Common myeloid progenitor, CD34-positive (primary cell): ENCODE data around the gene POC1A.

Experiments
- CTCF ChIA-PET: fragments of 350-600 bp; sonication (Branson Sonifier 250); formaldehyde crosslinking; loops from one replicate; lab custom pipeline; 2021; ENCODE audit warnings: antibody characterized with exemption; lab: Charles Lee
- POLR2A ChIA-PET: fragments of 350-600 bp; sonication (Branson Sonifier 250); formaldehyde crosslinking; loops from one replicate; lab custom pipeline; 2021; ENCODE audit warnings: antibody characterized with exemption; lab: Charles Lee
- DNase-seq, 3 donors: peaks; one replicate each; pipeline versions ENCODE4 v3.0.0 to v3.0.0-alpha.2; 2013
- H3K27ac ChIP-seq, 2 experiments: 1 replicate in 1 of 2; 2 replicates in 1 of 2; pipeline ENCODE4 v1.7.0; 2013; ENCODE audit warnings: inconsistent platforms in 2 of 2, low read length in 2 of 2, mild to moderate bottlenecking in 2 of 2, low read depth in 1 of 2, moderate library complexity in 1 of 2; ENCODE audit not compliant: severe bottlenecking in 2 of 2, insufficient read depth in 1 of 2, poor library complexity in 1 of 2
- H3K27me3 ChIP-seq, 5 experiments: replicated peaks in 2 of 5; 1 replicate in 3 of 5; 2 replicates in 2 of 5; pipeline versions ENCODE4 v1.6.1 to v1.7.0; 2013; ENCODE audit warnings: low read length in 4 of 5, mild to moderate bottlenecking in 2 of 5, moderate library complexity in 2 of 5, inconsistent platforms in 1 of 5; ENCODE audit not compliant: insufficient read depth in 5 of 5, control insufficient read depth in 4 of 5
- H3K36me3 ChIP-seq, 4 experiments: 1 replicate in 2 of 4; 2 replicates in 2 of 4; pipeline versions ENCODE4 v1.6.1 to v1.7.0; 2013; ENCODE audit warnings: low read length in 3 of 4, control low read depth in 1 of 4, mild to moderate bottlenecking in 1 of 4; ENCODE audit not compliant: control insufficient read depth in 4 of 4, insufficient read depth in 4 of 4
- H3K4me1 ChIP-seq, 4 experiments: 1 replicate in 3 of 4; 2 replicates in 1 of 4; pipeline versions ENCODE4 v1.6.1 to v1.7.1; 2013; ENCODE audit warnings: low read length in 3 of 4, mild to moderate bottlenecking in 3 of 4, control low read depth in 1 of 4, inconsistent platforms in 1 of 4, moderate library complexity in 1 of 4; ENCODE audit not compliant: control insufficient read depth in 4 of 4, insufficient read depth in 4 of 4; ENCODE audit errors: control extremely low read depth in 1 of 4
- H3K4me3 ChIP-seq, 7 experiments: 1 replicate in 4 of 7; 2 replicates in 3 of 7; pipeline versions ENCODE4 v1.5.1 to v1.7.0; 2013; ENCODE audit warnings: mild to moderate bottlenecking in 7 of 7, low read length in 6 of 7, moderate library complexity in 6 of 7, inconsistent platforms in 2 of 7, low read depth in 2 of 7, control low read depth in 1 of 7; ENCODE audit not compliant: insufficient read depth in 4 of 7, control insufficient read depth in 1 of 7; ENCODE audit errors: extremely low read depth in 1 of 7
- H3K9me3 ChIP-seq, 5 experiments: 1 replicate in 4 of 5; 2 replicates in 1 of 5; pipeline versions ENCODE4 v1.6.1 to v1.7.1; 2013; ENCODE audit warnings: low read length in 4 of 5, mild to moderate bottlenecking in 2 of 5, inconsistent platforms in 1 of 5, low read depth in 1 of 5, moderate library complexity in 1 of 5; ENCODE audit not compliant: control insufficient read depth in 4 of 5, insufficient read depth in 2 of 5; ENCODE audit errors: control extremely low read depth in 1 of 5
- WGBS: methylation state at CpG from one replicate; pipeline ENCODE4 v1.1.5; 2013; ENCODE audit not compliant: insufficient coverage; 5-methylcytosine and 5-hydroxymethylcytosine counted together

POC1A gene

GRCh38 chr3:52086976-52087663, 67.1 kb downstream of the POC1A start:
- H3K4me1 ChIP-seq, result peaks cover 5 to 60% (median 42%) of the 10 kb centered on the region in 4 experiments
- ChIA-PET CTCF (interaction anchor here (0.8 to 7.9 kb wide), 6 partner anchors 9 to 86 kb away, joined by 3 to 46 read pairs (median 6); partner anchors contain the start of gene DUSP7), POLR2A (no interaction called here)
- H3K27me3 ChIP-seq, result no peaks in the 10 kb centered on the region
- WGBS, result 65% methylated on average over 6 of the region's 8 CpGs
- no peaks in the 10 kb centered on the region for H3K9me3 ChIP-seq
- DNase-seq, result peak; percentile 28 to 47 (median 45)
- H3K36me3 ChIP-seq, result peaks cover 0 to 4% (median 1%) of the 10 kb centered on the region in 4 experiments
- H3K4me3 ChIP-seq, result peak overlapping the region in 2 of 7 experiments; percentile 4 to 7
- H3K27ac ChIP-seq, result peak overlapping the region in 1 of 2 experiments; percentile 19

- peaks cover 0 to 4% (median 1%) of the 10 kb centered on the region in 4 experiments for H3K36me3 ChIP-seq
- no peaks in the 10 kb centered on the region for H3K27me3 ChIP-seq
- H3K4me1 ChIP-seq, result peaks cover 5 to 60% (median 42%) of the 10 kb centered on the region in 4 experiments
- DNase-seq, result no peak
- H3K4me3 ChIP-seq, result no peak overlapping the region
- H3K27ac ChIP-seq, result no peak overlapping the region
- POLR2A ChIA-PET, result interaction anchor here (0.5 kb wide), 1 partner anchor 22 kb away, joined by 4 read pairs; no protein-coding TSS in a partner anchor
- CTCF ChIA-PET, result interaction anchor here (0.5 to 7.9 kb wide), 6 partner anchors 9 to 77 kb away, joined by 3 to 46 read pairs (median 6); partner anchors contain the start of gene DUSP7
- WGBS, result 86% methylated on average over 6 of the region's 6 CpGs
- no peaks in the 10 kb centered on the region for H3K9me3 ChIP-seq
Measured at GRCh38 chr3:52086461-52086860, 67.8 kb downstream of the POC1A start.

GRCh38 chr3:52085681-52086282, 68.4 kb downstream of the POC1A start:
- ChIA-PET CTCF (interaction anchor here (0.5 to 7.9 kb wide), 9 partner anchors 8 to 77 kb away, joined by 3 to 46 read pairs (median 4); partner anchors contain the start of gene DUSP7), POLR2A (interaction anchor here (0.5 to 0.9 kb wide), 2 partner anchors 22 to 23 kb away, joined by 3 to 4 read pairs; no protein-coding TSS in a partner anchor)
- Histone ChIP-seq H3K27ac (no peak overlapping the region), H3K36me3 (peaks cover 0 to 4% (median 1%) of the 10 kb centered on the region in 4 experiments), H3K27me3 (no peaks in the 10 kb centered on the region), H3K4me3 (no peak overlapping the region), H3K9me3 (no peaks in the 10 kb centered on the region), H3K4me1 (peaks cover 5 to 57% (median 42%) of the 10 kb centered on the region in 4 experiments)
- WGBS, result 72% methylated on average over 9 of the region's 10 CpGs
- DNase-seq, result peak in 2 of 3 donors; percentile 66 to 73

GRCh38 chr3:52084954-52085680, 69.1 kb downstream of the POC1A start:
- ChIA-PET POLR2A (interaction anchor here (0.9 to 1.0 kb wide), 2 partner anchors 10 to 24 kb away, joined by 3 to 6 read pairs; no protein-coding TSS in a partner anchor), CTCF (interaction anchor here (1.0 to 7.9 kb wide), 7 partner anchors 16 to 40 kb away, joined by 3 to 46 read pairs (median 4); partner anchors contain the start of gene DUSP7)
- Histone ChIP-seq H3K36me3 (peaks cover 0 to 4% (median 1%) of the 10 kb centered on the region in 4 experiments), H3K9me3 (no peaks in the 10 kb centered on the region), H3K4me3 (no peak overlapping the region), H3K27me3 (no peaks in the 10 kb centered on the region), H3K27ac (no peak overlapping the region), H3K4me1 (peaks cover 5 to 51% (median 42%) of the 10 kb centered on the region in 4 experiments)
- DNase-seq, result no peak
- 93% methylated on average over 11 of the region's 13 CpGs for WGBS

- Histone ChIP-seq H3K27me3 (no peaks in the 10 kb centered on the region), H3K4me1 (peaks cover 5 to 46% (median 40%) of the 10 kb centered on the region in 4 experiments), H3K4me3 (no peak overlapping the region), H3K36me3 (peaks cover 0 to 4% (median 1%) of the 10 kb centered on the region in 4 experiments), H3K9me3 (no peaks in the 10 kb centered on the region), H3K27ac (no peak overlapping the region)
- DNase-seq, result no peak
- ChIA-PET POLR2A (interaction anchor here (1.0 kb wide), 1 partner anchor 10 kb away, joined by 6 read pairs; no protein-coding TSS in a partner anchor), CTCF (interaction anchor here (1.3 to 7.9 kb wide), 5 partner anchors 15 to 40 kb away, joined by 3 to 46 read pairs (median 4); partner anchors contain the start of gene DUSP7)
- WGBS, result 97% methylated on average over 7 of the region's 9 CpGs
Measured at GRCh38 chr3:52084216-52084945, 69.8 kb downstream of the POC1A start.

GRCh38 chr3:52083556-52084087, 70.6 kb downstream of the POC1A start:
- POLR2A ChIA-PET, result interaction anchor here (0.7 kb wide), 1 partner anchor 39 kb away, joined by 3 read pairs; no protein-coding TSS in a partner anchor

More at GRCh38 chr3:52083556-52084087, 70.6 kb downstream of the POC1A start:
- H3K9me3 ChIP-seq, result no peaks in the 10 kb centered on the region
- no peak overlapping the region for H3K27ac ChIP-seq
- 92% methylated on average over 4 of the region's 5 CpGs for WGBS
- no peak overlapping the region for H3K4me3 ChIP-seq
- H3K4me1 ChIP-seq, result peaks cover 5 to 40% (median 36%) of the 10 kb centered on the region in 4 experiments
- no peak for DNase-seq
- peaks cover 0 to 4% (median 1%) of the 10 kb centered on the region in 4 experiments for H3K36me3 ChIP-seq
- H3K27me3 ChIP-seq, result no peaks in the 10 kb centered on the region
- CTCF ChIA-PET, result interaction anchor here (1.7 to 7.9 kb wide), 3 partner anchors 30 to 38 kb away, joined by 4 to 46 read pairs (median 27); partner anchors contain the start of gene DUSP7
